Measurements from ENCODE around the gene EIF4A3.

DNA sequence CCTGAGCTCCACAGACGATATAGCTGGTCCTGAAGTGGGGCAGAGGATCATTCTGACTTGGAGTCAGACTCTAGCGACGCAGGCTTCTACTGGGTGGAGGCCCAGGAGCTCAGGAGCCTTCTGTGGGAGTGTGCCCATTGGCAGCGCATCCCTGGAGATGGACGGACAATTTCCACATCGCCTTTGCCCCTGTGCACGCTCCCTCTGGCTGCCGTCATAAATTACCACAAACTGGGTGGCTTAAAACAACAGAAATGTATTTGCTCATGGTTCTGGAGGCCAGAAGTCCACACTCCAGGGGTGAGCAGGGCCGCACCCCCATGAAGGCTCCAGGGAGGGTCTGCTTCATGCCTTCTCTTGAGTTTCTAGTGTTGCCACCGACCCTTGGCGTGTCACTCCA, 29.8 kb upstream of the EIF4A3 start:
- TF ChIP-seq, protein P1, sequence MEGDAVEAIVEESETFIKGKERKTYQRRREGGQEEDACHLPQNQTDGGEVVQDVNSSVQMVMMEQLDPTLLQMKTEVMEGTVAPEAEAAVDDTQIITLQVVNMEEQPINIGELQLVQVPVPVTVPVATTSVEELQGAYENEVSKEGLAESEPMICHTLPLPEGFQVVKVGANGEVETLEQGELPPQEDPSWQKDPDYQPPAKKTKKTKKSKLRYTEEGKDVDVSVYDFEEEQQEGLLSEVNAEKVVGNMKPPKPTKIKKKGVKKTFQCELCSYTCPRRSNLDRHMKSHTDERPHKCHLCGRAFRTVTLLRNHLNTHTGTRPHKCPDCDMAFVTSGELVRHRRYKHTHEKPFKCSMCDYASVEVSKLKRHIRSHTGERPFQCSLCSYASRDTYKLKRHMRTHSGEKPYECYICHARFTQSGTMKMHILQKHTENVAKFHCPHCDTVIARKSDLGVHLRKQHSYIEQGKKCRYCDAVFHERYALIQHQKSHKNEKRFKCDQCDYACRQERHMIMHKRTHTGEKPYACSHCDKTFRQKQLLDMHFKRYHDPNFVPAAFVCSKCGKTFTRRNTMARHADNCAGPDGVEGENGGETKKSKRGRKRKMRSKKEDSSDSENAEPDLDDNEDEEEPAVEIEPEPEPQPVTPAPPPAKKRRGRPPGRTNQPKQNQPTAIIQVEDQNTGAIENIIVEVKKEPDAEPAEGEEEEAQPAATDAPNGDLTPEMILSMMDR (IDR thresholded peaks at IDR 0.05): no peak
- TF ChIP-seq POLR2A (IDR thresholded peaks at IDR 0.05): no peak
- no peak for TF ChIP-seq POLR2AphosphoS5 (IDR thresholded peaks at IDR 0.05)
